ENCODE measurements around the gene HNRNPH3. TPM values are rescaled to one million over a fixed set of nuclear protein-coding genes. Genes with fewer than 3 reads are reported as not detected.

HNRNPH3 gene
- total RNA-seq, 1 experiment from 2014 or later = 244 TPM

- Histone ChIP-seq H2BK120ac (ENCODE audit: low read depth, low read length, poor library complexity, severe bottlenecking) (no peak overlapping the region), H2AK5ac (ENCODE audit: insufficient read length, low read length) (no peak overlapping the region), H3K23ac (ENCODE audit: insufficient read length, low read depth, low read length) (no peak overlapping the region), H4K5ac (ENCODE audit: insufficient read length, low read depth, low read length) (no peak overlapping the region), H3K27ac (ENCODE audit: insufficient read length, low read depth, low read length) (no peak overlapping the region), H3K9me3 (ENCODE audit: control insufficient read depth, low read depth, low read length) (no peaks in the 10 kb centered on the region), H3K9ac (ENCODE audit: extremely low read depth, insufficient read length, low read length) (no peak overlapping the region), H3K79me1 (ENCODE audit: insufficient read depth, low read depth, low read length, poor library complexity, severe bottlenecking) (no peaks in the 10 kb centered on the region), H3K18ac (ENCODE audit: insufficient read length, low read depth, low read length) (no peak overlapping the region), H3T11ph (ENCODE audit: low read length) (no peak overlapping the region), H2BK12ac (ENCODE audit: insufficient read length, low read depth, low read length) (no peak overlapping the region), H3K56ac (ENCODE audit: insufficient read length, low read depth, low read length) (no peak overlapping the region), H2BK20ac (ENCODE audit: low read depth, low read length, poor library complexity, severe bottlenecking) (no peak overlapping the region), H2BK15ac (ENCODE audit: low read depth, low read length) (no peak overlapping the region), H3K14ac (ENCODE audit: insufficient read depth, low read length) (no peak overlapping the region), H2AFZ (ENCODE audit: low read length) (no peak overlapping the region), H4K20me1 (ENCODE audit: control insufficient read depth, insufficient read depth, insufficient read length) (no peaks in the 10 kb centered on the region), H3K79me2 (ENCODE audit: insufficient read depth, low read length) (no peaks in the 10 kb centered on the region), H3K4me1 (ENCODE audit: insufficient read depth, low read length) (no peaks in the 10 kb centered on the region), H3K4ac (ENCODE audit: low read depth, low read length) (no peak overlapping the region), H4K91ac (ENCODE audit: insufficient read length, low read depth, low read length) (no peak overlapping the region), H3K4me2 (ENCODE audit: insufficient read depth, insufficient read length, low read length) (no peak overlapping the region), H3K27me3 (ENCODE audit: insufficient read depth, low read length) (no peaks in the 10 kb centered on the region), H3K23me2 (ENCODE audit: insufficient read length, low read depth, low read length, poor library complexity, severe bottlenecking) (no peaks in the 10 kb centered on the region), H2BK5ac (ENCODE audit: insufficient read length, low read length) (no peak overlapping the region), H4K8ac (replicated peaks; ENCODE audit: insufficient read length, low read depth, low read length) (no peak overlapping the region)
- Mint-ChIP-seq H3K4me1 (peaks cover 9 to 15% of the 10 kb centered on the region in 2 experiments), H3K9me3 (no peaks in the 10 kb centered on the region), H3K4me3 (no peak overlapping the region), H3K27me3 (ENCODE audit: low read depth) (no peaks in the 10 kb centered on the region), H3K27ac (no peak overlapping the region), H3K36me3 (ENCODE audit: insufficient read depth in 1 of 3, low read depth in 3 of 3) (no peaks in the 10 kb centered on the region)
- no peak for DNase-seq
- no CpG with 5 or more reads among the region's 2 CpGs for WGBS (ENCODE audit: extremely low coverage, insufficient read length, low lambda C conversion rate)
- TF ChIP-seq CTCF (conservative IDR thresholded peaks at IDR 0.05) = no peak
These were observed 29.4 kb upstream of the HNRNPH3 start for GRCh38 chr10:68302503-68302823.

All from H9 (cell line).